HAP-1 (cell line): ENCODE data around the gene KAZN.
A peak's percentile ranks its signal among the peaks of the same experiment; 100 is the strongest.

Source experiments
- DNase-seq, 2 experiments: peaks; one replicate each; pipeline ENCODE4 v3.0.0-alpha.2; 2016 to 2020; ENCODE audit warnings: low spot score in 2 of 2
- H3K27me3 ChIP-seq: fragments of 250-450 bp; sonication (Bioruptor Pico); 2 replicates; pipeline ENCODE4 v1.5.1; 2020; ENCODE audit warnings: low read depth, mild to moderate bottlenecking, moderate library complexity
- H3K36me3 ChIP-seq: fragments of 250-450 bp; sonication (Bioruptor Pico); replicated peaks from 2 replicates; pipeline ENCODE4 v1.5.1; 2020; ENCODE audit warnings: mild to moderate bottlenecking
- H3K4me1 ChIP-seq: fragments of 250-450 bp; sonication (Bioruptor Pico); 2 replicates; pipeline ENCODE4 v1.5.1; 2020; ENCODE audit warnings: mild to moderate bottlenecking
- H3K4me3 ChIP-seq: fragments of 250-450 bp; sonication (Bioruptor Pico); 2 replicates; pipeline ENCODE4 v1.5.1; 2020; ENCODE audit warnings: mild to moderate bottlenecking, moderate library complexity
- H3K9me3 ChIP-seq: fragments of 250-450 bp; sonication (Bioruptor Pico); 2 replicates; pipeline ENCODE4 v1.5.1; 2020; ENCODE audit warnings: mild to moderate bottlenecking, moderate library complexity
- in situ Hi-C: fragments of 300-500 bp; cut with MboI; formaldehyde crosslinking; loops from 3 replicates; pipeline ENCODE4 v1.14.3; 2020; ENCODE audit warnings: low sequenced_read_pairs, inconsistent platforms, mixed read lengths

KAZN gene

GRCh38 chr1:14626869-14627607, 28.6 kb downstream of the KAZN start:
- DNase-seq = peak in 1 of 2 experiments; percentile 17
- in situ Hi-C loops = no loop called here
- no peaks in the 10 kb centered on the region for H3K36me3 ChIP-seq
- H3K9me3 ChIP-seq = no peaks in the 10 kb centered on the region
- no peak overlapping the region for H3K4me3 ChIP-seq
- H3K4me1 ChIP-seq = peaks cover 6% of the 10 kb centered on the region; the same call in 1 of the 2 replicates
- H3K27me3 ChIP-seq = no peaks in the 10 kb centered on the region

- H3K4me1 ChIP-seq = peaks cover 6% of the 10 kb centered on the region; the same call in 1 of the 2 replicates
- no peaks in the 10 kb centered on the region for H3K27me3 ChIP-seq
- DNase-seq = peak in 1 of 2 experiments; percentile 14
- H3K36me3 ChIP-seq = no peaks in the 10 kb centered on the region
- no peak overlapping the region for H3K4me3 ChIP-seq
- in situ Hi-C loops = no loop called here
- H3K9me3 ChIP-seq = no peaks in the 10 kb centered on the region
These were observed 29.4 kb downstream of the KAZN start for GRCh38 chr1:14627608-14628489.

GRCh38 chr1:14629363-14630014, 31.0 kb downstream of the KAZN start:
- no peak for DNase-seq
- no peak overlapping the region for H3K4me3 ChIP-seq
- H3K36me3 ChIP-seq = no peaks in the 10 kb centered on the region
- no peaks in the 10 kb centered on the region for H3K9me3 ChIP-seq
- H3K4me1 ChIP-seq = peaks cover 6% of the 10 kb centered on the region; the same call in 1 of the 2 replicates
- in situ Hi-C loops = no loop called here
- no peaks in the 10 kb centered on the region for H3K27me3 ChIP-seq

- no peak for DNase-seq
- H3K4me3 ChIP-seq = no peak overlapping the region
- H3K27me3 ChIP-seq = no peaks in the 10 kb centered on the region
- H3K9me3 ChIP-seq = no peaks in the 10 kb centered on the region
- H3K4me1 ChIP-seq = peaks cover 6% of the 10 kb centered on the region; the same call in 1 of the 2 replicates
- H3K36me3 ChIP-seq = no peaks in the 10 kb centered on the region
- in situ Hi-C loops = no loop called here
These were observed 32.5 kb downstream of the KAZN start for GRCh38 chr1:14630986-14631385.

- no peaks in the 10 kb centered on the region for H3K27me3 ChIP-seq
- DNase-seq = no peak
- no peaks in the 10 kb centered on the region for H3K9me3 ChIP-seq
- in situ Hi-C loops = no loop called here
- H3K4me3 ChIP-seq = no peak overlapping the region
- H3K36me3 ChIP-seq = no peaks in the 10 kb centered on the region
- peaks cover 6% of the 10 kb centered on the region; the same call in 1 of the 2 replicates for H3K4me1 ChIP-seq
These were observed 32.9 kb downstream of the KAZN start for GRCh38 chr1:14631421-14631820.

DNA sequence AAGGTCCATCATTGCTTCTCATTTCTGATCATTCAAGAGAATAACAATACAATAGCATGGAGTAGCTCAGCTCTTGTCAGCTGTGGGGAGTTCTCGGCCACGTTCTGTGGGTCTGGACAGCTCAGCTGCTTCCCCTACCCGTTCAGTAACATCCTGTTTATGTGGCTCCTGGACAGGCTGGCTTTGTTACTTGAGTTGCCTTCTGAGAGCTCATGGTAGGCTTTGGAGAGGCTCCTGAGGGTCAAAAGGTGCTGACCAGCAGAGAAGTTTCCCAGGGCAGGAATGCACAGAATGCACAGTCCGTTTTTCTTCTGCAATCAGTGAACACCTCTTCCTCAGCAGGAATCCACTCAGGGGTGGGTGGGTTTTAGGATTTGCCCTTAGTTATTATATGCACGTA, 36.0 kb downstream of the KAZN start:
- H3K9me3 ChIP-seq = no peaks in the 10 kb centered on the region
- no peaks in the 10 kb centered on the region for H3K36me3 ChIP-seq
- no peaks in the 10 kb centered on the region for H3K27me3 ChIP-seq
- DNase-seq = no peak
- no peak overlapping the region for H3K4me3 ChIP-seq
- in situ Hi-C loops = no loop called here
- no peaks in the 10 kb centered on the region; the same call in 1 of the 2 replicates for H3K4me1 ChIP-seq

DNA sequence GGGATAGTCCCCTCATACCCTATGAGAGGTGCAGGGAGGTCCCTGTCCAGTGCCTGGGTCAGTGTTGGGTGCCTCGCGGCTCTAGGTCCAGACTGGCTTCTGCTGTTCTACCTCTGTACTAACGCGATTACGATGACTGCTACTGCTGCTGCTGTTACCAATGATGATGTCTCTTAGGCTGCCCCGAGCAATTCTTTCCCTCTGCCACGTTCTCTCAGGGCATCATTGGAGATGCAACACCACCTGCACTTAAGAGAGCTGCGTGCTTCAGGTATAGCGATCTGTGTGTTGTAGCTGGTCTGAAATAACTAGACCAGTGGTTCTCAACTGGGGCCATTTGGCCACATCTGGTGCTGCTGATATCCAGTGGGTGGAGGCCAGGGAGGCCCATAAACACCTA, 36.9 kb downstream of the KAZN start:
- no peaks in the 10 kb centered on the region for H3K27me3 ChIP-seq

GRCh38 chr1:14636897-14637632, 38.6 kb downstream of the KAZN start:
- in situ Hi-C loops = no loop called here
- H3K9me3 ChIP-seq = no peaks in the 10 kb centered on the region
- DNase-seq = no peak
- H3K4me3 ChIP-seq = no peak overlapping the region
- no peaks in the 10 kb centered on the region; the same call in 1 of the 2 replicates for H3K4me1 ChIP-seq
- H3K27me3 ChIP-seq = no peaks in the 10 kb centered on the region
- no peaks in the 10 kb centered on the region for H3K36me3 ChIP-seq

More for the DNA sequence above, 36.9 kb downstream of the KAZN start:
- H3K4me1 ChIP-seq = no peaks in the 10 kb centered on the region; the same call in 1 of the 2 replicates
- DNase-seq = no peak
- no peak overlapping the region for H3K4me3 ChIP-seq
- no peaks in the 10 kb centered on the region for H3K9me3 ChIP-seq
- in situ Hi-C loops = no loop called here
- H3K36me3 ChIP-seq = no peaks in the 10 kb centered on the region

- no peak overlapping the region for H3K4me3 ChIP-seq
- H3K4me1 ChIP-seq = no peaks in the 10 kb centered on the region
- H3K36me3 ChIP-seq = no peaks in the 10 kb centered on the region
- no peaks in the 10 kb centered on the region; the same call in 1 of the 2 replicates for H3K9me3 ChIP-seq
- H3K27me3 ChIP-seq = no peaks in the 10 kb centered on the region
- DNase-seq = no peak
- in situ Hi-C loops = no loop called here
These were observed 41.0 kb downstream of the KAZN start for GRCh38 chr1:14639291-14640050.

DNA sequence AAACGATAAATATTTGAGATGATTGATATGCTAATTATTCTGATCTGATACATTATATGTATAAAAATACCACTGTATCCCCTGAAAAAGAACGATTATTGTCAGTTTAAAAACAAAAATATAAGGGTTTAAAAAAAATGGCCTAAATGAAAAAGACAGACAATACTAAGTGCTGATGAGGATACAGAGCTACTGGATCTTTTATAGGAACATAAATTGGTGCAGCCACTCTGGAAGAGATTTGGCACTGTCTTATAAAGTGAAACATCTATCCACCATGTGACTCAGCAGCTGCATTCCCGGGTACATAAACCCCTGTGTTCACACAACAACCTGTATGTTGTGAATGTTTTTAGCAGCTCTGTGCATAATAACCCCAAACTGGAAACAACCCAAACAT, 44.2 kb downstream of the KAZN start:
- H3K9me3 ChIP-seq = no peaks in the 10 kb centered on the region; the same call in 1 of the 2 replicates
- no peaks in the 10 kb centered on the region for H3K4me1 ChIP-seq
- no peaks in the 10 kb centered on the region for H3K27me3 ChIP-seq
- H3K36me3 ChIP-seq = no peaks in the 10 kb centered on the region
- no peak for DNase-seq
- in situ Hi-C loops = no loop called here
- no peak overlapping the region for H3K4me3 ChIP-seq

- DNase-seq = no peak
- Histone ChIP-seq H3K4me1 (no peaks in the 10 kb centered on the region), H3K9me3 (no peaks in the 10 kb centered on the region; the same call in 1 of the 2 replicates), H3K4me3 (no peak overlapping the region), H3K36me3 (no peaks in the 10 kb centered on the region), H3K27me3 (no peaks in the 10 kb centered on the region)
- in situ Hi-C loops = no loop called here
These were observed 48.5 kb downstream of the KAZN start for GRCh38 chr1:14646973-14647372.

DNA sequence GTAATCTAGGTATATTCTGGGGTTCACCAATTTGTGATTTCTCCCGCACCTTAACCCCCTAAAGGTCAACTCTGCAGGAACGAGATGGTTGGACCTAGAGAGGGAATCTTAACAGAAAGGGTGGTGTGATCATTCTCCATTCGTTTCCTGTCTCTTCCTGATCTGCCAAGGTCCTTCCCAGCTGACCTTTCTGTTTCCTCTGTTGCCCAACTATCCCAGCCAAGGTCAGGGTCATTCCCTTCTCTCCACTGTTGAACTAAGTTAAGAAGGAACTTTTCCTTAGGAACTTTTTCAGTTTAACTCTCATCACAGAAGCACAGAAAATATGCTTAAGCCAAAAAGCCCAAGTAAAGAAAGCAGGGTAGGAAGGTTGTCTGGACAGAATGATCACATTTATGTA, 49.3 kb downstream of the KAZN start:
- H3K4me1 ChIP-seq = no peaks in the 10 kb centered on the region
- no peaks in the 10 kb centered on the region for H3K27me3 ChIP-seq
- in situ Hi-C loops = no loop called here
- no peak overlapping the region for H3K4me3 ChIP-seq
- DNase-seq = no peak
- no peaks in the 10 kb centered on the region; the same call in 1 of the 2 replicates for H3K9me3 ChIP-seq
- H3K36me3 ChIP-seq = no peaks in the 10 kb centered on the region
